Upper lobe of left lung (tissue), 4 donors: ENCODE results near the gene CLSTN2.

ENCODE experiments used
- CTCF ChIP-seq, 6 experiments: fragments of 450-650 bp in 4 of 6; fragments of 200-600 bp in 2 of 6; sonication (generic) in 2 of 6; IDR thresholded peaks; one replicate each; pipeline ENCODE4 v1.5.1; 2016 to 2019; ENCODE audit warnings: antibody characterized with exemption in 6 of 6
- EP300 ChIP-seq, 4 donors: sonication (generic); formaldehyde crosslinking; IDR thresholded peaks; one replicate each; pipeline ENCODE4 v1.5.1; 2017; ENCODE audit warnings: antibody characterized with exemption in 4 of 4, control low read depth in 2 of 4
- POLR2A ChIP-seq, 4 donors: fragments of 450-650 bp; IDR thresholded peaks; one replicate each; pipeline ENCODE4 v1.5.1; 2016 to 2017; ENCODE audit warnings: antibody characterized with exemption in 4 of 4, mild to moderate bottlenecking in 2 of 4
- POLR2AphosphoS5 ChIP-seq, 2 donors: sonication (generic); formaldehyde crosslinking; IDR thresholded peaks; one replicate each; pipeline ENCODE4 v1.5.1; 2017; ENCODE audit warnings: antibody characterized with exemption in 2 of 2

- TF ChIP-seq CTCF (IDR thresholded peaks at IDR 0.05) (no peak), EP300 (IDR thresholded peaks at IDR 0.05) (no peak), POLR2AphosphoS5 (IDR thresholded peaks at IDR 0.05) (no peak), POLR2A (IDR thresholded peaks at IDR 0.05) (no peak)
Measured at GRCh38 chr3:139945386-139945785, 10.4 kb downstream of the CLSTN2 start.
